ENCODE measurements around the gene LRMDA. TPM values are rescaled to one million over a fixed set of nuclear protein-coding genes. Genes with fewer than 3 reads are reported as not detected.

LRMDA gene
- total and polyA plus RNA-seq, 2 of the 8 experiments (the other 6 are each of a cell fraction or from before 2014, with no cell fraction given), result 0.86 to 2.8 TPM

- no peak overlapping the region for H2BK5ac ChIP-seq (ENCODE audit: low read depth, low read length)
- no peaks in the 10 kb centered on the region for H3K27me3 ChIP-seq (replicated peaks in 1 of 4; ENCODE audit: control insufficient read depth in 3 of 4, extremely low read depth in 1 of 4, insufficient read depth in 3 of 4, low read length in 3 of 4)
- no peak overlapping the region for H2BK120ac ChIP-seq (replicated peaks; ENCODE audit: low read depth, low read length)
- H4K91ac ChIP-seq (replicated peaks; ENCODE audit: insufficient read length, low read length), result no peak overlapping the region
- no peak overlapping the region for H4K5ac ChIP-seq (ENCODE audit: insufficient read length, low read depth, low read length)
- no peaks in the 10 kb centered on the region for H3K23me2 ChIP-seq (ENCODE audit: low read depth, low read length)
- ChIA-PET CTCF (ENCODE audit: partially characterized antibody) (no interaction called here), POLR2A (ENCODE audit: partially characterized antibody) (no interaction called here)
- H3K9ac ChIP-seq (replicated peaks in 1 of 4; ENCODE audit: extremely low read depth in 1 of 4, low read depth in 3 of 4, low read length in 3 of 4), result no peak overlapping the region
- H3K36me3 ChIP-seq (ENCODE audit: control insufficient read depth in 2 of 4, insufficient read depth in 4 of 4, low read length in 3 of 4), result no peaks in the 10 kb centered on the region
- no peak overlapping the region for H2AK5ac ChIP-seq (ENCODE audit: low read depth, low read length)
- H3K79me1 ChIP-seq (ENCODE audit: low read depth, low read length), result no peaks in the 10 kb centered on the region
- H2BK20ac ChIP-seq (ENCODE audit: low read length), result no peak overlapping the region
- no peaks in the 10 kb centered on the region for H3K9me3 ChIP-seq (ENCODE audit: insufficient read depth in 2 of 2, low read depth in 1 of 2, low read length in 1 of 2)
- no peak for FAIRE-seq
- H3K18ac ChIP-seq (ENCODE audit: extremely low read depth, low read length), result no peak overlapping the region
- DNase-seq (ENCODE audit: low read depth in 1 of 2, low spot score in 2 of 2), result no peak
- no peak overlapping the region for H2BK15ac ChIP-seq (ENCODE audit: low read length)
- H2BK12ac ChIP-seq (ENCODE audit: low read depth, low read length), result no peak overlapping the region
- H3K4me1 ChIP-seq (replicated peaks in 1 of 4; ENCODE audit: control insufficient read depth in 3 of 4, insufficient read depth in 4 of 4, low read length in 3 of 4), result no peaks in the 10 kb centered on the region
- H3K4ac ChIP-seq (replicated peaks; ENCODE audit: insufficient read length, low read depth, low read length), result no peak overlapping the region
- H3K27ac ChIP-seq (ENCODE audit: low read depth, low read length), result no peak overlapping the region
- H4K8ac ChIP-seq (ENCODE audit: extremely low read depth, insufficient read depth, low read length), result no peak overlapping the region
- TF ChIP-seq BACH1 (IDR thresholded peaks at IDR 0.05; ENCODE audit: low read length), result no peak
- TF ChIP-seq ATF3 (IDR thresholded peaks at IDR 0.05; ENCODE audit: insufficient read depth, low read depth, low read length), result no peak
- no peak for TF ChIP-seq GTF2F1 (IDR thresholded peaks at IDR 0.05; ENCODE audit: borderline replicate concordance, low read depth, low read length)
- no peak for TF ChIP-seq JUN (IDR thresholded peaks at IDR 0.05; ENCODE audit: low read depth, low read length)
- no peak overlapping the region for H2AFZ ChIP-seq (ENCODE audit: low read length)
- H3K4me2 ChIP-seq (ENCODE audit: insufficient read depth in 1 of 2, low read depth in 2 of 2, low read length in 2 of 2), result no peak overlapping the region
- H3K23ac ChIP-seq (ENCODE audit: insufficient read length), result no peak overlapping the region
- no peak overlapping the region for H3K56ac ChIP-seq (replicated peaks; ENCODE audit: insufficient read length, low read depth, low read length)
- no peak overlapping the region for H3K14ac ChIP-seq (ENCODE audit: insufficient read length)
- no peaks in the 10 kb centered on the region for H3K79me2 ChIP-seq (ENCODE audit: control insufficient read depth in 1 of 2, insufficient read depth in 2 of 2, low read length in 2 of 2)
- H4K20me1 ChIP-seq (replicated peaks in 1 of 2; ENCODE audit: control insufficient read depth in 1 of 2, insufficient read depth in 2 of 2, low read length in 2 of 2), result no peaks in the 10 kb centered on the region
- 100% methylated on average over 3 of the region's 3 CpGs; no CpG with 5 or more reads in 1 of the 2 experiments for WGBS, 2 experiments (ENCODE audit: extremely low coverage in 1 of 2, insufficient coverage in 1 of 2, insufficient read length in 1 of 2, insufficient replicate concordance in 2 of 2, low coverage in 1 of 2, low lambda C conversion rate in 2 of 2, missing lambda C conversion rate in 1 of 2)
- H3K4me3 ChIP-seq (ENCODE audit: extremely low read depth in 1 of 4, insufficient read depth in 2 of 4, low read depth in 3 of 4, low read length in 4 of 4), result no peak overlapping the region
These were observed 306.1 kb downstream of the LRMDA start for GRCh38 chr10:75737580-75737949.
